ENCODE measurements around the gene PPP1R3G.

GRCh38 chr6:5128351-5128750 is 43.2 kb downstream of the PPP1R3G start:
- no peak for TF ChIP-seq EZH2 (IDR thresholded peaks at IDR 0.05; ENCODE audit: low read length, missing control alignments)
- no peak for TF ChIP-seq CTCF (conservative IDR thresholded peaks at IDR 0.05 in 1 of 2, IDR thresholded peaks at IDR 0.05 in 1 of 2; ENCODE audit: low read depth in 1 of 2, low read length in 2 of 2)

All from fibroblast of lung (primary cell).